ENCODE measurements around the gene C9orf50. TPM values are rescaled to one million over a fixed set of nuclear protein-coding genes. Genes with fewer than 3 reads are reported as not detected.

C9orf50 gene
- total RNA-seq, 1 experiment from 2014 or later = not detected

GRCh38 chr9:129566563-129567266 is 54.2 kb downstream of the C9orf50 start:
- intact Hi-C loops (cut with micrococcal nuclease; ENCODE audit: unreplicated experiment) = loop anchor here (5.0 kb wide), 1 partner anchor 289 kb away; no protein-coding TSS in a partner anchor
- no peaks in the 10 kb centered on the region for H3K79me2 ChIP-seq (ENCODE audit: low read depth)
- DNase-seq = no peak
- POLR2A ChIA-PET (ENCODE audit: unreplicated experiment) = no interaction called here
- H3K36me3 ChIP-seq (ENCODE audit: low read depth) = no peaks in the 10 kb centered on the region
- H3K27me3 ChIP-seq (ENCODE audit: insufficient read depth, low read depth) = no peaks in the 10 kb centered on the region
- no peak overlapping the region for H3K27ac ChIP-seq
- H3K4me2 ChIP-seq = no peak overlapping the region; the same call in 1 of the 2 replicates
- H3K4me1 ChIP-seq (replicated peaks; ENCODE audit: insufficient read depth) = peaks cover 36% of the 10 kb centered on the region
- no peak overlapping the region for H2AFZ ChIP-seq
- H3K9me3 ChIP-seq (ENCODE audit: insufficient read depth, low read depth) = no peaks in the 10 kb centered on the region
- no peak overlapping the region for H3K4me3 ChIP-seq
- TF ChIP-seq EZH2 (IDR thresholded peaks at IDR 0.05; ENCODE audit: low read depth) (no peak), CTCF (conservative IDR thresholded peaks at IDR 0.05) (no peak)
- peaks cover 21% of the 10 kb centered on the region for H3F3A ChIP-seq (ENCODE audit: insufficient read depth, low read depth)
- H3K9me2 ChIP-seq (ENCODE audit: insufficient read depth) = no peaks in the 10 kb centered on the region
- no TSS peak for BruUV-seq (replicated peaks)
- no peaks in the 10 kb centered on the region for H4K20me1 ChIP-seq (ENCODE audit: insufficient read depth)
- CTCF ChIA-PET = interaction anchor here (0.6 to 0.7 kb wide), 2 partner anchors 18 to 93 kb away, joined by 3 to 10 read pairs; no protein-coding TSS in a partner anchor

- Histone ChIP-seq H3K4me3 (no peak overlapping the region), H3K4me1 (replicated peaks; ENCODE audit: insufficient read depth) (peaks cover 29% of the 10 kb centered on the region), H2AFZ (no peak overlapping the region), H3K4me2 (no peak overlapping the region), H3K9me2 (ENCODE audit: insufficient read depth) (no peaks in the 10 kb centered on the region), H3K27me3 (ENCODE audit: insufficient read depth, low read depth) (no peaks in the 10 kb centered on the region), H3K9me3 (ENCODE audit: insufficient read depth, low read depth) (no peaks in the 10 kb centered on the region), H3K79me2 (ENCODE audit: low read depth) (no peaks in the 10 kb centered on the region), H3K27ac (no peak overlapping the region), H4K20me1 (ENCODE audit: insufficient read depth) (no peaks in the 10 kb centered on the region), H3K36me3 (ENCODE audit: low read depth) (no peaks in the 10 kb centered on the region), H3F3A (ENCODE audit: insufficient read depth, low read depth) (peaks cover 3% of the 10 kb centered on the region; the same call in 1 of the 2 replicates)
- ChIA-PET CTCF (no interaction called here), POLR2A (ENCODE audit: unreplicated experiment) (interaction anchor here (0.6 kb wide), 1 partner anchor 1142 kb away, joined by 3 read pairs; no protein-coding TSS in a partner anchor)
- BruUV-seq (replicated peaks) = no TSS peak
- DNase-seq = no peak
- TF ChIP-seq EZH2 (IDR thresholded peaks at IDR 0.05; ENCODE audit: low read depth) = no peak
- TF ChIP-seq CTCF (conservative IDR thresholded peaks at IDR 0.05) = no peak
- intact Hi-C loops (cut with micrococcal nuclease; ENCODE audit: unreplicated experiment) = no loop called here
Measured at GRCh38 chr9:129562917-129563316, 58.0 kb downstream of the C9orf50 start.

- H3K4me2 ChIP-seq = no peak overlapping the region
- H3K4me1 ChIP-seq (replicated peaks; ENCODE audit: insufficient read depth) = peaks cover 30% of the 10 kb centered on the region
- no peaks in the 10 kb centered on the region for H4K20me1 ChIP-seq (ENCODE audit: insufficient read depth)
- TF ChIP-seq CTCF (conservative IDR thresholded peaks at IDR 0.05) (no peak), EZH2 (IDR thresholded peaks at IDR 0.05; ENCODE audit: low read depth) (no peak)
- H3K9me2 ChIP-seq (ENCODE audit: insufficient read depth) = no peaks in the 10 kb centered on the region
- no peak for DNase-seq
- peaks cover 6% of the 10 kb centered on the region; the same call in 1 of the 2 replicates for H3F3A ChIP-seq (ENCODE audit: insufficient read depth, low read depth)
- H3K27me3 ChIP-seq (ENCODE audit: insufficient read depth, low read depth) = no peaks in the 10 kb centered on the region
- POLR2A ChIA-PET (ENCODE audit: unreplicated experiment) = interaction anchor here (0.5 to 0.6 kb wide), 2 partner anchors 25 to 1141 kb away, joined by 3 read pairs; no protein-coding TSS in a partner anchor
- H2AFZ ChIP-seq = no peak overlapping the region
- no TSS peak for BruUV-seq (replicated peaks)
- no peaks in the 10 kb centered on the region for H3K9me3 ChIP-seq (ENCODE audit: insufficient read depth, low read depth)
- no peaks in the 10 kb centered on the region for H3K36me3 ChIP-seq (ENCODE audit: low read depth)
- CTCF ChIA-PET = no interaction called here
- no peak overlapping the region for H3K27ac ChIP-seq
- H3K79me2 ChIP-seq (ENCODE audit: low read depth) = no peaks in the 10 kb centered on the region
- no peak overlapping the region for H3K4me3 ChIP-seq
- intact Hi-C loops (cut with micrococcal nuclease; ENCODE audit: unreplicated experiment) = no loop called here
Measured at GRCh38 chr9:129562514-129562913, 58.4 kb downstream of the C9orf50 start.

Other genes starting within 250 kb of the C9orf50 start
- 52.5 and 53.1 TPM in 2 replicates for gene NTMT1, start 5.1 kb upstream of the C9orf50 start, total RNA-seq (2021)
- gene ASB6, start 21.1 kb upstream of the C9orf50 start, total RNA-seq (2021) = 19.3 and 20.2 TPM in 2 replicates
- 0.98 and 1.6 TPM in 2 replicates for gene PRRX2, start 44.5 kb upstream of the C9orf50 start, total RNA-seq (2021)
- gene PTGES, start 131.9 kb upstream of the C9orf50 start, total RNA-seq (2021) = 116 and 119 TPM in 2 replicates
- gene TOR1B, start 182.1 kb upstream of the C9orf50 start, total RNA-seq (2021) = 26.5 and 30.5 TPM in 2 replicates
- gene TOR1A, start 203.0 kb upstream of the C9orf50 start, total RNA-seq (2021) = 33.8 and 43.5 TPM in 2 replicates
- gene C9orf78, start 214.2 kb upstream of the C9orf50 start, total RNA-seq (2021) = 39.2 and 51.7 TPM in 2 replicates
- 22.1 and 27.8 TPM in 2 replicates for gene USP20, start 214.4 kb upstream of the C9orf50 start, total RNA-seq (2021)